ENCODE data around the gene CNIH3. TPM values are rescaled to one million over a fixed set of nuclear protein-coding genes. Genes with fewer than 3 reads are reported as not detected.
A peak's percentile ranks its signal among the peaks of the same experiment; 100 is the strongest.

Gene CNIH3
- total RNA-seq, 1 donor: 3.6 TPM

DNA sequence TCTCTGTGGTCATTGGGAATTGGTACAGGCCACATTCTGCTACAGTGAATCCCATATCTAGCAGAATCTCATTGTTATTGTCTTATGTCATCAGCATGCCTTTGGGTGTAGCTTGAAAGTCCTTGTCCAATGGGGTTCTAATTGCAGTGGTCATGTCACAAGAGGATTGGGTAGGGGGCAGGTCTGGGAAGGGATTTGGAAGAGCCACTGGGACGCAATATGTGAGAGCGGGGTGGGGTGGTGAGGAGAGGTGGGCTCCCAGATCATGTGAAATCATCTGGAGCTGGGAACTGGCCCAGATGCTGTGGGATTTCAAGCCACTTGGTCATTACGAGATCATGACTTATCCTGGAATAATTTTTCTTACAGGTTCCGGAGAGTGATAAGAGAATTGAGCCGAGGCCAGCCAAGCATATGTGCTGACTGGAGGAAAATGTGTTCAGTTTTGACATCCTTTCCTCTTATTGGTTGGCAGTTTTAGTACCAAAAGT, 16.3 kb downstream of the CNIH3 start:
- Histone ChIP-seq H3K27ac (ENCODE audit: low read depth, low read length) (peak overlapping the region; percentile 68), H3K4me3 (ENCODE audit: insufficient read depth, low read length) (no peak overlapping the region), H3K9me3 (ENCODE audit: low read depth, low read length) (no peaks in the 10 kb centered on the region), H3K36me3 (ENCODE audit: insufficient read depth, low read length) (no peaks in the 10 kb centered on the region), H4K20me1 (ENCODE audit: insufficient read depth, low read length) (no peaks in the 10 kb centered on the region), H3K4me2 (ENCODE audit: insufficient read depth, low read length) (peak overlapping the region; percentile 35), H3K4me1 (ENCODE audit: insufficient read depth, low read length) (peaks cover 35% of the 10 kb centered on the region), H2AFZ (ENCODE audit: low read length) (no peak overlapping the region), H3K79me2 (ENCODE audit: insufficient read depth, low read length) (peaks cover 4% of the 10 kb centered on the region), H3K27me3 (ENCODE audit: insufficient read depth, low read length) (no peaks in the 10 kb centered on the region)
- peak; percentile 89 for DNase-seq (ENCODE audit: insufficient read length, low spot score, missing footprints)
- TF ChIP-seq, protein P1, sequence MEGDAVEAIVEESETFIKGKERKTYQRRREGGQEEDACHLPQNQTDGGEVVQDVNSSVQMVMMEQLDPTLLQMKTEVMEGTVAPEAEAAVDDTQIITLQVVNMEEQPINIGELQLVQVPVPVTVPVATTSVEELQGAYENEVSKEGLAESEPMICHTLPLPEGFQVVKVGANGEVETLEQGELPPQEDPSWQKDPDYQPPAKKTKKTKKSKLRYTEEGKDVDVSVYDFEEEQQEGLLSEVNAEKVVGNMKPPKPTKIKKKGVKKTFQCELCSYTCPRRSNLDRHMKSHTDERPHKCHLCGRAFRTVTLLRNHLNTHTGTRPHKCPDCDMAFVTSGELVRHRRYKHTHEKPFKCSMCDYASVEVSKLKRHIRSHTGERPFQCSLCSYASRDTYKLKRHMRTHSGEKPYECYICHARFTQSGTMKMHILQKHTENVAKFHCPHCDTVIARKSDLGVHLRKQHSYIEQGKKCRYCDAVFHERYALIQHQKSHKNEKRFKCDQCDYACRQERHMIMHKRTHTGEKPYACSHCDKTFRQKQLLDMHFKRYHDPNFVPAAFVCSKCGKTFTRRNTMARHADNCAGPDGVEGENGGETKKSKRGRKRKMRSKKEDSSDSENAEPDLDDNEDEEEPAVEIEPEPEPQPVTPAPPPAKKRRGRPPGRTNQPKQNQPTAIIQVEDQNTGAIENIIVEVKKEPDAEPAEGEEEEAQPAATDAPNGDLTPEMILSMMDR (IDR thresholded peaks at IDR 0.05; ENCODE audit: extremely low read depth, low read depth, low read length): no peak

DNA sequence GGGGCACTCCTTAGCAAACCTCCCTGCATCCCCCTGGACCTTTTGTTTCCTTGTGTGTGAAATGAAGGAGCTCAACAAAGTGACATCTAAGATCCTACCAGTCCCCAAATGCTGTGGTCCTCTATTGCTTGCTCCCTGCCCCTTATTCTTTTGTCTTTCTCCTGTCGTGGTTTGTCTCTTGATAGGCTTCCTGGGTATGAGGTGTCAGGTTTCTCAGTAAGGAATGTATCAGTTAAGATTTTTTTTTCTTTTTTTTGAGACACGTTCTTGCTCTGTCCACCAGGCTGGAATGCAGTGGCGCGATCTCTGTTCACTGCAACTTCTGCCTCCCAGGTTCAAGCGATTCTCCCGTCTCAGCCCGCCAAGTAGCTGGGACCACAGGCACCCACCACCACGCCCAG, 16.8 kb downstream of the CNIH3 start:
- Histone ChIP-seq H3K4me1 (ENCODE audit: insufficient read depth, low read length) (peaks cover 39% of the 10 kb centered on the region), H4K20me1 (ENCODE audit: insufficient read depth, low read length) (no peaks in the 10 kb centered on the region), H3K27ac (ENCODE audit: low read depth, low read length) (peak overlapping the region; percentile 68), H3K36me3 (ENCODE audit: insufficient read depth, low read length) (no peaks in the 10 kb centered on the region), H3K4me3 (ENCODE audit: insufficient read depth, low read length) (no peak overlapping the region), H2AFZ (ENCODE audit: low read length) (no peak overlapping the region), H3K27me3 (ENCODE audit: insufficient read depth, low read length) (no peaks in the 10 kb centered on the region), H3K4me2 (ENCODE audit: insufficient read depth, low read length) (peak overlapping the region; percentile 35), H3K79me2 (ENCODE audit: insufficient read depth, low read length) (no peaks in the 10 kb centered on the region), H3K9me3 (ENCODE audit: low read depth, low read length) (no peaks in the 10 kb centered on the region)
- DNase-seq (ENCODE audit: insufficient read length, low spot score, missing footprints): no peak
- TF ChIP-seq, protein P1 (IDR thresholded peaks at IDR 0.05; ENCODE audit: extremely low read depth, low read depth, low read length): no peak

DNA sequence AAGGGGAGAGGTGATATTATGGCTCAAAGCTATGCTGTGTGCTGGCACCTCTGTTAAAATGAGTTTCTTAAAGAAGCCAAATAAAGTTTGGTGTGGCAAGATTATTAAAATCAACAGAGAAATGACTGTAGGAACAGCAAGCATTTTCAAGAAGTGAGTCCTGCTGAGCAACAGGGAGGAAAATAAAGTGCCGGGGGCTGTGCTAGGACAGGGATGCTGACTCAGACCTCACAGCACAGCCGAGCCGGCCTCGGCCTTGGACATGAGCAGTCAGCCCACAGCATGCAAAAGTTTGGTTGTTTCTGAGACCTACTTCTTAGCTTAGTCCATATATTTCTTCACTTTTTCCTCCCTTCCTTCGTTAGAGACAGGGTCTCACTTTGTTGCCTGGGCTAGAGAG, 19.2 kb downstream of the CNIH3 start:
- H2AFZ ChIP-seq (ENCODE audit: low read length): peak overlapping the region; percentile 72
- H3K4me2 ChIP-seq (ENCODE audit: insufficient read depth, low read length): no peak overlapping the region
- peak; percentile 90 for DNase-seq (ENCODE audit: insufficient read length, low spot score, missing footprints)
- peaks cover 2% of the 10 kb centered on the region for H3K79me2 ChIP-seq (ENCODE audit: insufficient read depth, low read length)
- TF ChIP-seq, protein P1 (IDR thresholded peaks at IDR 0.05; ENCODE audit: extremely low read depth, low read depth, low read length): no peak
- no peaks in the 10 kb centered on the region for H3K9me3 ChIP-seq (ENCODE audit: low read depth, low read length)
- H3K27ac ChIP-seq (ENCODE audit: low read depth, low read length): peak overlapping the region; percentile 38
- no peaks in the 10 kb centered on the region for H3K36me3 ChIP-seq (ENCODE audit: insufficient read depth, low read length)
- H3K4me3 ChIP-seq (ENCODE audit: insufficient read depth, low read length): no peak overlapping the region
- H3K27me3 ChIP-seq (ENCODE audit: insufficient read depth, low read length): no peaks in the 10 kb centered on the region
- H4K20me1 ChIP-seq (ENCODE audit: insufficient read depth, low read length): no peaks in the 10 kb centered on the region
- H3K4me1 ChIP-seq (ENCODE audit: insufficient read depth, low read length): peaks cover 40% of the 10 kb centered on the region

DNA sequence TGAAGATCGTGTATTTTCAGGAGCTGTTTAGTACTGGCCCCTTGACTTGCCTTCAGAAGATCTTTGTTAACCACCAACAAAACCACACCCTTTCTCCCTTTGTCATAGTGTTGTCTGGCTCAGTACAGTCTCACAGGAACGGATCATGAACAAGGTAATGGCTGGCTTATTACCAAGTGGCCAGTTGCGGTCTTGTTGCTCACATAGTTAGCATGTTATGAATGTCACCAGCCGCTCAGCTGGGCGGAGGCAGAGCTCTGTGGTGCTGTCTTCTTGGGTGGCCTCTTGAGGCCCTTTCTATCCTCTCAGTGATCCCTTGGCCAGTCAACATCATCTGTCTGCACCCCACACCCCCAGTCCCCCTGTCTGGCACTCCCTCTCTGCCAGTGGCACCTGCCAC, 21.4 kb downstream of the CNIH3 start:
- Histone ChIP-seq H3K27me3 (ENCODE audit: insufficient read depth, low read length) (no peaks in the 10 kb centered on the region), H3K4me3 (ENCODE audit: insufficient read depth, low read length) (no peak overlapping the region), H3K27ac (ENCODE audit: low read depth, low read length) (no peak overlapping the region), H3K4me1 (ENCODE audit: insufficient read depth, low read length) (peaks cover 29% of the 10 kb centered on the region), H2AFZ (ENCODE audit: low read length) (no peak overlapping the region), H4K20me1 (ENCODE audit: insufficient read depth, low read length) (no peaks in the 10 kb centered on the region), H3K4me2 (ENCODE audit: insufficient read depth, low read length) (peak overlapping the region; percentile 20), H3K9me3 (ENCODE audit: low read depth, low read length) (no peaks in the 10 kb centered on the region), H3K79me2 (ENCODE audit: insufficient read depth, low read length) (peaks cover 2% of the 10 kb centered on the region), H3K36me3 (ENCODE audit: insufficient read depth, low read length) (no peaks in the 10 kb centered on the region)
- TF ChIP-seq, protein P1 (IDR thresholded peaks at IDR 0.05; ENCODE audit: extremely low read depth, low read depth, low read length): no peak
- peak; percentile 87 for DNase-seq (ENCODE audit: insufficient read length, low spot score, missing footprints)
